ENCODE measurements around the gene SLAMF9. TPM values are rescaled to one million over a fixed set of nuclear protein-coding genes. Genes with fewer than 3 reads are reported as not detected.

Gene SLAMF9
- total RNA-seq, 1 donor = not detected

GRCh38 chr1:159992161-159992560, 38.1 kb upstream of the SLAMF9 start:
- TF ChIP-seq CTCF (IDR thresholded peaks at IDR 0.05; ENCODE audit: insufficient read depth, low read length) = no peak
- no peak for DNase-seq (ENCODE audit: low read depth)
- H3K4me3 ChIP-seq (ENCODE audit: low read depth, low read length) = no peak overlapping the region

- H3K4me3 ChIP-seq (ENCODE audit: low read depth, low read length) = no peak overlapping the region
- no peak for TF ChIP-seq CTCF (IDR thresholded peaks at IDR 0.05; ENCODE audit: insufficient read depth, low read length)
- DNase-seq (ENCODE audit: low read depth) = peak; percentile 7
Measured at GRCh38 chr1:159991513-159991912, 37.5 kb upstream of the SLAMF9 start.

- TF ChIP-seq CTCF (IDR thresholded peaks at IDR 0.05; ENCODE audit: insufficient read depth, low read length) = no peak
Measured at GRCh38 chr1:159990005-159990404, 36.0 kb upstream of the SLAMF9 start.

GRCh38 chr1:159989581-159989980, 35.5 kb upstream of the SLAMF9 start:
- peak; percentile 30 for DNase-seq (ENCODE audit: low read depth)
- no peak for TF ChIP-seq CTCF (IDR thresholded peaks at IDR 0.05; ENCODE audit: insufficient read depth, low read length)
- H3K4me3 ChIP-seq (ENCODE audit: low read depth, low read length) = no peak overlapping the region

More at GRCh38 chr1:159990005-159990404, 36.0 kb upstream of the SLAMF9 start:
- no peak overlapping the region for H3K4me3 ChIP-seq (ENCODE audit: low read depth, low read length)
- no peak for DNase-seq (ENCODE audit: low read depth)

- no peak for TF ChIP-seq CTCF (IDR thresholded peaks at IDR 0.05; ENCODE audit: insufficient read depth, low read length)
- no peak overlapping the region for H3K4me3 ChIP-seq (ENCODE audit: low read depth, low read length)
- DNase-seq (ENCODE audit: low read depth) = no peak
Measured at GRCh38 chr1:159988006-159988405, 34.0 kb upstream of the SLAMF9 start.

GRCh38 chr1:159987186-159987585, 33.1 kb upstream of the SLAMF9 start:
- H3K4me3 ChIP-seq (ENCODE audit: low read depth, low read length) = no peak overlapping the region
- no peak for DNase-seq (ENCODE audit: low read depth)
- no peak for TF ChIP-seq CTCF (IDR thresholded peaks at IDR 0.05; ENCODE audit: insufficient read depth, low read length)

- no peak for TF ChIP-seq CTCF (IDR thresholded peaks at IDR 0.05; ENCODE audit: insufficient read depth, low read length)
- DNase-seq (ENCODE audit: low read depth) = no peak
Measured at GRCh38 chr1:159986531-159986930, 32.5 kb upstream of the SLAMF9 start.

More at GRCh38 chr1:159986531-159986930, 32.5 kb upstream of the SLAMF9 start:
- no peak overlapping the region for H3K4me3 ChIP-seq (ENCODE audit: low read depth, low read length)
